Activated T-helper 1 cell treated with Interleukin-2 at 50 U/mL for 16 hours (primary cell): ENCODE measurements around the gene CBX1.
A peak's percentile ranks its signal among the peaks of the same experiment; 100 is the strongest.
"Not testable (repeated sequence)": the region's sequence is repeated elsewhere in the genome, so short reads cannot be mapped to it uniquely, and the experiment has no call there.

Experiments used
- DNase-seq: peaks from one replicate; pipeline ENCODE4 v3.0.0-alpha.2; 2020; ENCODE audit warnings: low read depth

The CBX1 gene

GRCh38 chr17:48051706-48052486 is 49.4 kb downstream of the CBX1 start:
- no peak for DNase-seq

GRCh38 chr17:48051283-48051682 is 50.0 kb downstream of the CBX1 start:
- no peak for DNase-seq

- no peak for DNase-seq
Observed at GRCh38 chr17:48048384-48049126, 52.7 kb downstream of the CBX1 start.

GRCh38 chr17:48047741-48048383 is 53.4 kb downstream of the CBX1 start, which contains the start of gene NFE2L1:
Gene NFE2L1, plus strand, starts transcription at chr17:48048359. Its CDS starts 2,760 bp downstream, at chr17:48051119.
- DNase-seq, result peak; percentile 95

- DNase-seq, result no peak
Observed at GRCh38 chr17:48047113-48047740, 54.1 kb downstream of the CBX1 start.

- DNase-seq, result no peak
Observed at GRCh38 chr17:48046296-48046695, 55.0 kb downstream of the CBX1 start.

GRCh38 chr17:48045316-48046001 is 55.8 kb downstream of the CBX1 start:
- no peak for DNase-seq

GRCh38 chr17:48044851-48045250 is 56.4 kb downstream of the CBX1 start:
- DNase-seq, result no peak

GRCh38 chr17:48043176-48043575 is 58.1 kb downstream of the CBX1 start:
- DNase-seq, result no peak

GRCh38 chr17:48038687-48039086 is 62.6 kb downstream of the CBX1 start:
- no peak for DNase-seq

GRCh38 chr17:48037838-48038323 is 63.4 kb downstream of the CBX1 start:
- DNase-seq, result no peak

- peak; percentile 52 for DNase-seq
Observed at GRCh38 chr17:48037036-48037837, 64.0 kb downstream of the CBX1 start, which contains the start of gene COPZ2. Gene COPZ2, minus strand, starts transcription at chr17:48037797. Its CDS starts 20 bp downstream, at chr17:48037777.

GRCh38 chr17:48036693-48037035 is 64.6 kb downstream of the CBX1 start:
- DNase-seq, result no peak

GRCh38 chr17:48034734-48035133 is 66.5 kb downstream of the CBX1 start:
- DNase-seq, result not testable (repeated sequence)

GRCh38 chr17:48031966-48032365 is 69.3 kb downstream of the CBX1 start:
- DNase-seq, result no peak

- no peak for DNase-seq
Observed at GRCh38 chr17:48030531-48030930, 70.7 kb downstream of the CBX1 start.

GRCh38 chr17:48028736-48029135 is 72.5 kb downstream of the CBX1 start:
- DNase-seq, result no peak

GRCh38 chr17:48027322-48027981 is 73.8 kb downstream of the CBX1 start:
- DNase-seq, result no peak

GRCh38 chr17:48026502-48027321 is 74.6 kb downstream of the CBX1 start:
- DNase-seq, result peak; percentile 42
